Skeletal muscle tissue (tissue), 4 donors: ENCODE results near the gene SGMS1. TPM values are rescaled to one million over a fixed set of nuclear protein-coding genes. Genes with fewer than 3 reads are reported as not detected.
A peak's percentile ranks its signal among the peaks of the same experiment; 100 is the strongest.
"Not testable (repeated sequence)": the region's sequence is repeated elsewhere in the genome, so short reads cannot be mapped to it uniquely, and the experiment has no call there.

ENCODE experiments used
- H3K27ac ChIP-seq: one replicate; pipeline ENCODE4 v1.7.0; 2013; ENCODE audit warnings: mild to moderate bottlenecking, low read depth, low read length, inconsistent platforms
- H3K27me3 ChIP-seq, 3 donors: one replicate each; pipeline ENCODE4 v1.7.0; 2013; ENCODE audit warnings: low read length in 3 of 3; ENCODE audit not compliant: control insufficient read depth in 3 of 3, insufficient read depth in 3 of 3
- H3K36me3 ChIP-seq, 3 donors: one replicate each; pipeline ENCODE4 v1.7.0; 2013; ENCODE audit warnings: low read length in 3 of 3; ENCODE audit not compliant: control insufficient read depth in 3 of 3, insufficient read depth in 3 of 3
- H3K4me1 ChIP-seq, 3 donors: one replicate each; pipeline ENCODE4 v1.7.0; 2013; ENCODE audit warnings: low read length in 3 of 3, mild to moderate bottlenecking in 3 of 3; ENCODE audit not compliant: control insufficient read depth in 3 of 3, insufficient read depth in 3 of 3
- H3K4me3 ChIP-seq, 3 donors: one replicate each; pipeline ENCODE4 v1.7.0; 2013; ENCODE audit warnings: low read length in 3 of 3
- H3K9ac ChIP-seq, 3 donors: one replicate each; pipeline ENCODE4 v1.7.0; 2013; ENCODE audit warnings: low read length in 3 of 3, mild to moderate bottlenecking in 3 of 3, moderate library complexity in 2 of 3, low read depth in 1 of 3
- H3K9me3 ChIP-seq, 3 donors: one replicate each; pipeline ENCODE4 v1.7.0; 2013; ENCODE audit warnings: low read length in 3 of 3; ENCODE audit not compliant: control insufficient read depth in 3 of 3
- total RNA-seq: library from RNA; depleted of rRNA; stranded (reverse); fragments of >200 nt; gene quantifications from one replicate; pipeline ENCODE4 v1.2.3, GENCODE V29; 2014
- donor health status: Osteomylitis.

The SGMS1 gene
- total RNA-seq, 1 donor from 2014 or later = 62.6 TPM

GRCh38 chr10:50379616-50380015, 244.1 kb downstream of the SGMS1 start:
- Histone ChIP-seq H3K36me3 (no peaks in the 10 kb centered on the region), H3K27me3 (no peaks in the 10 kb centered on the region), H3K4me3 (no peak overlapping the region), H3K27ac (no peak overlapping the region), H3K9me3 (no peaks in the 10 kb centered on the region), H3K4me1 (peaks cover 15 to 36% (median 29%) of the 10 kb centered on the region in 3 donors), H3K9ac (peak overlapping the region in 1 of 3 donors; percentile 2)

- Histone ChIP-seq H3K27ac (no peak overlapping the region), H3K4me3 (no peak overlapping the region), H3K9ac (no peak overlapping the region), H3K27me3 (no peaks in the 10 kb centered on the region), H3K36me3 (no peaks in the 10 kb centered on the region), H3K4me1 (peaks cover 11 to 36% (median 34%) of the 10 kb centered on the region in 3 donors), H3K9me3 (no peaks in the 10 kb centered on the region)
Measured at GRCh38 chr10:50375745-50376144, 248.0 kb downstream of the SGMS1 start.

DNA sequence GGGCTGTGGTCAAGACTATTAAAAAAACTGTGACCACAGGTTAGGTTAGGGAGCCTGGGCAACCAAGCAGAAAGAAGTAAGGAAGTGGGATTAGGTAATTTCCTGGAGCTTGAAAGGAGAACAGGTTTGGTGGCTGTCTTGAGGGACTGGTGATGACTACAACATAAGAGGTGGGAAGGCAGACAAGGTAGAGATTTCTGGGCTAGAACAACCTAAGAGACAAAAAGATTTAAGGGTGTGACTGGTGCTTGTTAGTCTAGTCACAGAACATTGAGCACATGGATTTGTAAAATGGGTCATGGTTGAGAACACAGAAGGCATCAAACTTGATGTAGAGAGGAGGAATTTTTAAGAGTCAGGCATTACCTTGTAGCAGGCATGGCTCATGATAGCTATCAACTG, 248.7 kb downstream of the SGMS1 start:
- peak overlapping the region; percentile 26 for H3K27ac ChIP-seq
- H3K4me3 ChIP-seq = no peak overlapping the region
- no peak overlapping the region for H3K9ac ChIP-seq
- peaks cover 11 to 32% (median 30%) of the 10 kb centered on the region in 3 donors for H3K4me1 ChIP-seq
- H3K27me3 ChIP-seq = no peaks in the 10 kb centered on the region
- no peaks in the 10 kb centered on the region for H3K36me3 ChIP-seq
- H3K9me3 ChIP-seq = no peaks in the 10 kb centered on the region

GRCh38 chr10:50373821-50374501, 249.8 kb downstream of the SGMS1 start:
- Histone ChIP-seq H3K27ac (peak overlapping the region; percentile 26), H3K4me3 (peak overlapping the region in 1 of 3 donors; percentile 19), H3K4me1 (peaks cover 11 to 25% (median 25%) of the 10 kb centered on the region in 3 donors), H3K9ac (no peak overlapping the region), H3K9me3 (no peaks in the 10 kb centered on the region), H3K36me3 (no peaks in the 10 kb centered on the region), H3K27me3 (no peaks in the 10 kb centered on the region)

DNA sequence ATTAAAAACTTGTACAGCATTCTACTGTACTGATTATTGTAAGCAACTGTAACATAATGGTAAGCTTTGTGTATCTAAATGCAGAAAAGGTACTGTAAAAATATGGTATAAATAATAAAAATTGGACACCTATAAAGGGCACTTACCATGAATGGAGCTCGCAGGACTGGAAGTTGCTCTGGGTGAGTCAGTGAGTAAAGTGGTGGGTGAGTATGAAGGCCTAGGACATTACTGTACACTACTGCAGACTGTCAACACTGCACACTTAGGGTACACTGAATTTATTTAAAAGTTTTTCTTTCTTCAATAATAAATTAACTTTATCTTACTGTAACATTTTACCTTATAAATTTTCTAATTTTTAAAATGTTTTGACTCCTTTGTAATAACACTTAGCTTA, 253.8 kb downstream of the SGMS1 start:
- Histone ChIP-seq H3K9ac (no peak overlapping the region), H3K4me3 (no peak overlapping the region), H3K9me3 (no peaks in the 10 kb centered on the region), H3K27ac (no peak overlapping the region), H3K4me1 (peaks cover 11 to 20% (median 18%) of the 10 kb centered on the region in 3 donors), H3K36me3 (no peaks in the 10 kb centered on the region), H3K27me3 (no peaks in the 10 kb centered on the region)

- Histone ChIP-seq H3K36me3 (no peaks in the 10 kb centered on the region), H3K4me1 (peaks cover 0 to 4% (median 0%) of the 10 kb centered on the region in 3 donors), H3K27ac (no peak overlapping the region), H3K27me3 (no peaks in the 10 kb centered on the region), H3K4me3 (no peak overlapping the region), H3K9ac (no peak overlapping the region), H3K9me3 (no peaks in the 10 kb centered on the region)
Measured at GRCh38 chr10:50367732-50368131, 256.0 kb downstream of the SGMS1 start.

GRCh38 chr10:50366421-50366820, 257.3 kb downstream of the SGMS1 start:
- H3K27me3 ChIP-seq, H3K36me3 ChIP-seq, H3K9me3 ChIP-seq, H3K9ac ChIP-seq, H3K4me1 ChIP-seq, H3K4me3 ChIP-seq, H3K27ac ChIP-seq: not testable (repeated sequence)

DNA sequence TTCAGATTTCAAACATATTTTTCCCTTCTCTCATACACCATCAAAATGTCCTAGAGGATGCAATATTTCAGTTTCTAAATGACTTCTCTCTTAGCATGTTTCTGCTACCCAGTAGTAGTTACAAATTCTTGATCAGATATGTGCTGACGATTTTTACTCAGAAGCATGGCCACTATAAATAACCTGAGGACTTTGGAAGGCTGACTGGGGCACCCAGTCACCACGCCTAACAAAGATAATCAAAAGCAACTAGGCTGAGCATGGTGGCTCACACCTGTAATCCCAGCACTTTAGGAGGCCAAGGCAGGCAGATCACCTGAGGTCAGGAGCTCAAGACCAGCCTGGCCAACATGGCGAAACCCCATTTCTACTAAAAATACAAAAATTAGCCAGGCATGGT, 259.0 kb downstream of the SGMS1 start:
- H3K9ac ChIP-seq = not testable (repeated sequence)

GRCh38 chr10:50362547-50363125, 261.1 kb downstream of the SGMS1 start:
- no peaks in the 10 kb centered on the region for H3K27me3 ChIP-seq
- no peak overlapping the region for H3K4me3 ChIP-seq
- peaks cover 4 to 16% (median 11%) of the 10 kb centered on the region in 3 donors for H3K4me1 ChIP-seq
- no peaks in the 10 kb centered on the region for H3K9me3 ChIP-seq
- no peaks in the 10 kb centered on the region for H3K36me3 ChIP-seq
- no peak overlapping the region for H3K9ac ChIP-seq
- H3K27ac ChIP-seq = no peak overlapping the region

More for the DNA sequence above, 259.0 kb downstream of the SGMS1 start:
- H3K27me3 ChIP-seq, H3K9me3 ChIP-seq, H3K27ac ChIP-seq, H3K4me3 ChIP-seq, H3K36me3 ChIP-seq: not testable (repeated sequence)
- peaks cover 4 to 16% (median 11%) of the 10 kb centered on the region in 3 donors for H3K4me1 ChIP-seq

DNA sequence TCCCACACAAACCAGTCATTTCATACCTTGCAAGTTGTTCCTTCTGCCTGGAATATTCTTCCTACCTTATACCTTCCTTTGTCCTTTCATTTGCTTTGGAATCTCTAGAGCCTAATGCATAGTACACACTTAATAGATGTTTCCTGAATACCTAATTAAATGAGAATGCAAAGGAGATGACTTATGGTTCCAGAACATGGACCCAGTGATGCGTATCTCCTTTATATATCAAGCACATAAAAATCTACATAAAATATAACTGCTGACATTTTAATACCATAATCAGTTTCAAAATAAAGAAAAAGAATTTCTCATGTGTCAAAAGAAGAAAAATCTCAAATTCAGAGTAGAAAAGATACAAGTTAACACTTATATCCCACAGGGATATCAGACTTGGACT, 261.8 kb downstream of the SGMS1 start:
- Histone ChIP-seq H3K9ac (no peak overlapping the region), H3K9me3 (no peaks in the 10 kb centered on the region), H3K27me3 (no peaks in the 10 kb centered on the region), H3K4me1 (peaks cover 4 to 16% (median 11%) of the 10 kb centered on the region in 3 donors), H3K36me3 (no peaks in the 10 kb centered on the region), H3K27ac (no peak overlapping the region), H3K4me3 (no peak overlapping the region)
